ENCODE measurements around the gene NTMT1.

GRCh38 chr9:129677456-129677855 is 51.5 kb downstream of the NTMT1 start:
- TF ChIP-seq CTCF (IDR thresholded peaks at IDR 0.05) = no peak
- no peak for TF ChIP-seq ZFX (IDR thresholded peaks at IDR 0.05; ENCODE audit: borderline replicate concordance)
